ENCODE results near the gene IKZF3. TPM values are rescaled to one million over a fixed set of nuclear protein-coding genes. Genes with fewer than 3 reads are reported as not detected.

The IKZF3 gene
- total RNA-seq, 1 donor: 0.81 TPM

Small RNA genes lying within 50 kb of the gene (small RNA-seq; reads per million reads assigned to genes)
- not detected for gene AC090844.1
- gene MIR4728: not detected

Other genes with a start within 250 kb of the IKZF3 start
- gene PPP1R1B, start 237.4 kb downstream of the IKZF3 start, total RNA-seq: not detected
- 47.1 TPM for gene STARD3, start 227.2 kb downstream of the IKZF3 start, total RNA-seq
- 0.81 TPM for gene TCAP, start 199.0 kb downstream of the IKZF3 start, total RNA-seq
- 3.8 TPM for gene PNMT, start 195.9 kb downstream of the IKZF3 start, total RNA-seq
- 27.7 TPM for gene PGAP3, start 176.3 kb downstream of the IKZF3 start, total RNA-seq
- 7.5 TPM for gene ERBB2, start 164.2 kb downstream of the IKZF3 start, total RNA-seq
- gene MIEN1, start 133.8 kb downstream of the IKZF3 start, total RNA-seq: 16.7 TPM
- gene GRB7, start 126.4 kb downstream of the IKZF3 start, total RNA-seq: not detected
- not detected for gene ZPBP2, start 3.9 kb upstream of the IKZF3 start, total RNA-seq
- gene GSDMB, start 54.3 kb upstream of the IKZF3 start, total RNA-seq: 2.2 TPM
- 39.3 TPM for gene ORMDL3, start 63.3 kb upstream of the IKZF3 start, total RNA-seq
- gene LRRC3C, start 63.4 kb upstream of the IKZF3 start, total RNA-seq: under 0.01 TPM
- not detected for gene GSDMA, start 98.7 kb upstream of the IKZF3 start, total RNA-seq
- gene PSMD3, start 116.5 kb upstream of the IKZF3 start, total RNA-seq: 120 TPM
- gene CSF3, start 151.1 kb upstream of the IKZF3 start, total RNA-seq: under 0.01 TPM
- 96.9 TPM for gene MED24, start 190.1 kb upstream of the IKZF3 start, total RNA-seq
- gene THRA, start 198.7 kb upstream of the IKZF3 start, total RNA-seq: 31.0 TPM
- 1.6 TPM for gene NR1D1, start 236.3 kb upstream of the IKZF3 start, total RNA-seq